ENCODE measurements around the gene POGLUT3.

Gene POGLUT3

GRCh38 chr11:108498046-108498815 is at the start of gene POGLUT3:
TSS of gene POGLUT3 (minus strand) at chr11:108498384. CDS start at chr11:108498366, 18 bp downstream.
- peak; percentile 72 for DNase-seq

GRCh38 chr11:108545909-108546501 is 47.8 kb upstream of the POGLUT3 start:
- no peak for DNase-seq

- no peak for DNase-seq
These were observed 45.3 kb upstream of the POGLUT3 start for GRCh38 chr11:108543316-108543964.

GRCh38 chr11:108541531-108541930 is 43.3 kb upstream of the POGLUT3 start:
- no peak for DNase-seq

- no peak for DNase-seq
These were observed 40.3 kb upstream of the POGLUT3 start for GRCh38 chr11:108538502-108538901.

GRCh38 chr11:108538022-108538424 is 39.8 kb upstream of the POGLUT3 start:
- DNase-seq = no peak

- no peak for DNase-seq
These were observed 38.6 kb upstream of the POGLUT3 start for GRCh38 chr11:108536783-108537182.

- DNase-seq = no peak
These were observed 37.3 kb upstream of the POGLUT3 start for GRCh38 chr11:108535384-108535955.

- no peak for DNase-seq
These were observed 36.2 kb upstream of the POGLUT3 start for GRCh38 chr11:108534274-108534882.

GRCh38 chr11:108530426-108530825 is 32.2 kb upstream of the POGLUT3 start:
- no peak for DNase-seq

GRCh38 chr11:108527382-108527781 is 29.2 kb upstream of the POGLUT3 start:
- no peak for DNase-seq

- DNase-seq = no peak
These were observed 27.0 kb upstream of the POGLUT3 start for GRCh38 chr11:108525161-108525560.

- DNase-seq = no peak
These were observed 26.2 kb upstream of the POGLUT3 start for GRCh38 chr11:108524422-108524821.

- DNase-seq = no peak
These were observed 24.1 kb upstream of the POGLUT3 start for GRCh38 chr11:108522318-108522717.

- no peak for DNase-seq
These were observed 20.4 kb upstream of the POGLUT3 start for GRCh38 chr11:108518581-108518980.

- no peak for DNase-seq
These were observed 17.9 kb upstream of the POGLUT3 start for GRCh38 chr11:108516125-108516524.

GRCh38 chr11:108512708-108513107 is 14.5 kb upstream of the POGLUT3 start:
- no peak for DNase-seq

GRCh38 chr11:108511851-108512474 is 13.8 kb upstream of the POGLUT3 start:
- no peak for DNase-seq

- DNase-seq = no peak
These were observed 10.7 kb upstream of the POGLUT3 start for GRCh38 chr11:108508653-108509593.

- no peak for DNase-seq
These were observed 3.2 kb upstream of the POGLUT3 start for GRCh38 chr11:108501396-108501795.

GRCh38 chr11:108500721-108501120 is 2.5 kb upstream of the POGLUT3 start:
- no peak for DNase-seq

GRCh38 chr11:108500169-108500568 is 2.0 kb upstream of the POGLUT3 start:
- no peak for DNase-seq
